Measurements from ENCODE around the gene IFI30.
"Not testable (repeated sequence)": the region's sequence is repeated elsewhere in the genome, so short reads cannot be mapped to it uniquely, and the experiment has no call there.

Gene IFI30

GRCh38 chr19:18203408-18203862, 29.8 kb downstream of the IFI30 start:
- FAIRE-seq: no peak

DNA sequence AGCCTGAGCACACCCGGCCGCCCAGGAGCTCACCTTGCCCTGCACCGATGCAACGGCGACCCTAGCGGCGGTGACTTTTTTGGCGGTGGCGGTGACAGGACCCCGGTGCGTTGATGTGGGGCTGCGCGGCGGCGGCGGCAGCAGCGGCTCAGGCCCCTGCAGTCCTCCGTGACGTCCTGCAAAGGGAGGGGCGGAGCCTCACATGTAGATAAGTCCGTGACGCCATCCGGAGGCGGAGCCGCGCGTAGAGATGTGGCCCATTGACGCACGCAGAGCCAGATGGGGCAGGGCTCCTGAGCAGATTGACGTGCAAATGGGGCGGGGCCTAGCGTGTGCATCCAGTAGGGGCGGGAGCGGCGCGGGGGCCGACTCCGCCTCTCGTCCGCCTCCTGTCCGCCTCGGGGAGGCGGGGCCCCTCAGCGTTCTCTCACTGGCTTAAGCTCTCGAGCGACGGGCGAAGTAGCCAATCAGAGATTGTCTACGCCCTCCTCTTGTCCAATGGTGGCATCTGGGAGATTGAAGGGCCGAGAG, 30.3 kb downstream of the IFI30 start, which contains the start of gene RAB3A:
TSS of gene RAB3A (minus strand) at position 180 of the 531 bp plus-strand sequence. CDS start 1,302 bp downstream, outside the sequence.
- peak; percentile 97 for FAIRE-seq

DNA sequence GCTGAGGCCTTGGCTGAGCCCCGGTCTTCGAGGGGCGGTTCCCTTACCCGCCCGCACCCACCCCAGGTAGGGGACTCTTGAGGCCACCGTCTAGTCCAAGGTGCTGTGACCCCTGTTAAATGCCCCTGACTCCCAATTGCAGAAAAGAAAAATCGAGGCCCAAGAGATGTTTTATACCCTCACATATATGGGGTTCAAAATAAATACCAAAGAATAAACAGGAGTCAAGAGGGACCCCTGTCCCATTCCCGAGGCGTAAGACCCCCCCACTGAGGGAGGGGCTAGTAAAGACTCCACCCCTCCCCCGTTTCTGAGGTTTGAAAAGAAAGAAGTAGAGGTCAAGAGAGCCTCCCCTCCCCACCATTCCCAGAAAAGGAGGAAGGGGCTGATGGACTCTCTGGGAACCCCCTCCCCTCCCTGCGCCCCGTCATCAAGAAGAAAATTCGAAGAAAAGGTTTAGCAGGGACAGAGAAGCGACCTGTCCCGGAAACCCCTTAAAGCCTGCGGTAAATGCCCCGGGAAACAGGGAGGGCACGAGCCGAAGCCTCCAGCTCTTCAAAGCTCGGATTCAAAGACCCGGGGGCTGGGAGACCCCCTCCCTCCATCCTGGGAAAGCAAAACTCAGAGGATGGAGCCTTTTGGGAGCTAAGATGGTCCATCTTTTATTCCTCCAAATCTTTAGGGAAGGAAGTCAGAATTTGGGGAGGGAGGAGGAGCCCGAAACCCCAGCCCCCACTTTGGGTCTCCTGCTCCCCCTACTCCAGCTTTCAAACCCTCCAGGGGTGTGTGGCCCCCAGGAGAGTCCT, 31.0 kb downstream of the IFI30 start:
- FAIRE-seq: no peak

DNA sequence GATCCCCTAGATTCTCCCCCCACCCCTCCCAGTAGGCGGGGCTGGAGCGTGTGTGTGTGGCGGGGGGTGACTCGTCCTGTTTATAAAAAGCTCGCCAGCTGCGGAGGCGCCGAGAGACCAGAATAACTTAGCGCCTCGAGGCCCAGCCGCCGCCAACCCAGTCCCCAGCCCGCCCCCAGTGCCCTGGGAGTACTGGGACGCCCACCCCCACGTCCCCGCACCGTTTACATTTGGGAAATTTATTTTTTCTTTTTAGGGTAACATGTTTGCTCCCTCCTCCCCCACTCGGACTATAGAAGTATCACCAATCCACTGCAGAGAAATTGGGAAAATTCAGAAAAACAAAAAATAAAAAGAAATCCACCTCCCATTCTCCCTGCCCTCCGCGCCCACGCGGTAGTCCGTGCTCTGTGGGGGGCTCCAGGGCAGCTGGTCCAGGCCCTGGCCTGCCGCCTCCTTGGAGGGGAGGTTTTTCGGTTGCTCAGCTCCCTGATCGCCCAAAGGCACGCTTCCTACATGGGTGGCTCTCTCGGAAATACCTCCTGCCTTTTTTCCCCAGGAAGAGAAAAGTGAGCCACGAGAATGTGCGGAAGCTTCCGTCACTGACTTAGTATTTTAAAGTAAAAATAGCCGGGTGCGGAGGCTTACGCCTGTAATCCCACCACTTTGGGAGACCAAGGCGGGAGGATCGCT, 31.7 kb downstream of the IFI30 start:
- no peak for FAIRE-seq

- FAIRE-seq: no peak
These were observed 32.4 kb downstream of the IFI30 start for GRCh38 chr19:18206018-18206417.

DNA sequence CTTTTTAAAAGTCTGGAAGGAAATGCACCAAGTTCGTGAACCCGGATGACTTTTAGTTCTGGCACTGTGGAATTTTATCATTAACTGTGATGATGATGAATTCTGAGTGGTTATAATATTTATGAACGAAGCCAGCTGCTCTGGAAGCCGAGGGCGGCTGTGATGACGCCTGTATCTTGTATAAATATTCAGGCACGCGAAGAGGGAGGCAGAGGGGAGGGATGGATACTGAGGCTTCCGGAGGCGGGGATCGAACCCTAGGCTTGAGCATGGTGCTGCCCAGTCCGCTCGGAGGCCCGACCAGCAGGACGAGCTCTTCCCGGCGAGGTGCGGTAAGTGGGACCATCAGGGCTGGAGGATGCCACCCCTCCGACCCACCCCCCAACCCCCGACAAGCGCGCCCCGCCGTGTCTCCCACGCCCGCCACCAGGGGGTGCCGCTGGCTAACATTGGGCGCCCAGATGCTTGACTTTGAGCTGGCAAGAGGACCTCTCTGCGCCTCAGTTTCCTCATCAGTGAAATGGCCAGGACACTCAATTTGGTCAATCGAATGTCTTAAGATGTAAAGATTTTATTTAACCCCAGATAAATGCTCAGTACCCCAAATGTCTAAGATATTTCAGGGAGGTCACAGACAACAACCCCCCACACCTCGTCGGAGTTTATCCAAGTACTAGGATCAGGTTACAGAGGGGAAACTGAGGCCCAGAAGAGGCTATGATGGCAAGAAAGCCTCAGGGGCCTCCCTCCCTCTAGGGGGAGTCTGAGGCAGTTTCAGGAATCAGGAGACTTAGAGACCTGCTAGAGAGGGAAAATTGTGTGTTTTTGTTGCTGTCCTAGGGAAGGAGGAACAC, 34.7 kb downstream of the IFI30 start:
- no peak for FAIRE-seq

DNA sequence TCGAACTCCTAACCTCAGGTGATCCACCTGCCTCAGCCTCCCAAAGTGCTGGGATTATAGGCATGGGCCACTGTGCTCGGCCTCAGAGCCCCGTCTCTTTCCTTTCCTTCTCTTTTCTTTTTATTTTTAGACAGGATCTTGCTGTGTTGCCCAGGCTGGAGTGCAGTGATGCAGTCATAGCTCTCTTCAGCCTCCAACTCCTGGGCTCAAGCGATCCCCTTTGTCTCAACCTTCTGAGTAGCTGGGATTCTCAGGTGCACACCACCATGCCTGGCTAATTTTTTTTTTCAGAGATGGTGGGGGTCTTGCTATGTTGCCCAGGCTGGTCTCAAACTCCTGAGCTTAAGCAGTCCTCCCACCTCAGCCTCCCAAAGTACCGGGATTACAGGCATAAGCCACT, 36.3 kb downstream of the IFI30 start:
- FAIRE-seq: not testable (repeated sequence)

- no peak for FAIRE-seq
These were observed 38.1 kb downstream of the IFI30 start for GRCh38 chr19:18211683-18212082.

DNA sequence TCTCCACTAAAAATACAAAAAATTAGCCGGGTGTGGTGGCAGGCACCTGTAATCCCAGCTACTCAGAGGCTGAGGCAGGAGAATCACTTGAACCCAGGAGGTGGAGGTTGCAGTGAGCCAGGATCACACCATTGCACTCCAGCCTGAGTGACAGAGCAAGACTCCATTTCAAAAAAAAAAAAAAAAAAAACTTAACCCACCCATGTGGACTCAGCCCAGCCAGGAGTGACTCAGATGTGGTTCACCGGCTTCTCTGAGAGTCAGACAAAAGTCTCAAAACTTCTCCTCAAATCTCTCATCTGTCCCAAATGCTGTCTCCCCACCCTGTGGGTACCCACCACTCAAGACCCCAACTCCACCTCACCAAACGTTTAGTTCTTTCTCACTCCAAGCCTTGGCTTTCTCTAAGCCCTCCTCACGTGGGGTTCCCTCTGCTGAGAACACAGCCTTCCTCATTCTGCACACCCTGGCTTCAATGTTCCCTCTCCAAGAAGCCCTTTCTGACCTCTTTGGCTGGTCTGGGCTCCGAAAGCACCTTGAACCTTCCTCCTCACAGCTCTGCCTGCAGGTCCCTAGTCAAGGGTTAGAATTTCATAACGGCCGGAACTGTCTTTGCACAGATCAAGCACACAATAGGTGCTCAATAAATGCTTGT, 41.3 kb downstream of the IFI30 start:
- FAIRE-seq: no peak

- FAIRE-seq: no peak
These were observed 43.2 kb downstream of the IFI30 start for GRCh38 chr19:18216789-18217188.

GRCh38 chr19:18218159-18218558, 44.5 kb downstream of the IFI30 start:
- FAIRE-seq: no peak

DNA sequence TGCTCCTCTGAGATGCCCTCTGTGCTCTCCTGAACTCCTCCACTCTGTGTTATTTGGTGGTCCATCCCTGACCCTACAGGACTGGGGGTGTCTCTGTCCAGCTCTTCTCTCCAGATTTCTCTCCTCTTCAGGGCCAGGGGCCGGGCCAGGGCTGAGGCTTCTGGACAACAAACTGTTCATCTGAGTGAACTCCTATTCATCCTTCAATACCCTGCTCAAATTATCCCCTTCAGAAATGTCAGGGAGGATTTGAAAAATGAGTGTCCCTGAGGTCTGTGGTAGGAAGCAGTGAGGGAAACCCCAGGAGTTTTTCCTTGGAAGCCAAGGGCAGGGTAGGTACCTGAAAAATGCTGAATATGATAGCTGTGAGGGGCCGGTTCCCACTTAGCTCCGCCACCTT, 45.0 kb downstream of the IFI30 start:
- FAIRE-seq: no peak

GRCh38 chr19:18219911-18220631, 46.5 kb downstream of the IFI30 start:
- no peak for FAIRE-seq

- FAIRE-seq: no peak
These were observed 47.1 kb downstream of the IFI30 start for GRCh38 chr19:18220632-18221275.

- no peak for FAIRE-seq
These were observed 48.5 kb downstream of the IFI30 start for GRCh38 chr19:18221815-18222725.

GRCh38 chr19:18223860-18224524, 50.4 kb downstream of the IFI30 start:
- no peak for FAIRE-seq

GRCh38 chr19:18224525-18225354, 51.1 kb downstream of the IFI30 start:
- peak; percentile 98 for FAIRE-seq

GRCh38 chr19:18225355-18225701, 51.7 kb downstream of the IFI30 start:
- FAIRE-seq: no peak
